IMR-90 (cell line): ENCODE results near the gene BRWD1. TPM values are rescaled to one million over a fixed set of nuclear protein-coding genes. Genes with fewer than 3 reads are reported as not detected.

Source experiments
- ATAC-seq: fragments of 200-7000 bp; cut with Tn5 transposase; 2 replicates; pipeline ENCODE4 v1.9.1; 2020; ENCODE audit warnings: low read depth, mild to moderate bottlenecking, moderate library complexity
- BruUV-seq: library from RNA; stranded (reverse); fragments of 400-500 nt; replicated peaks from 2 replicates; lab custom pipeline; 2021; lab: Mats Ljungman, UMichigan
- CTCF ChIA-PET: fragments of 300-600 bp; formaldehyde crosslinking; extraction: SDS; loops from one replicate; lab custom pipeline; 2021; ENCODE audit warnings: antibody characterized with exemption; lab: Yijun Ruan, JAX
- POLR2A ChIA-PET: fragments of 300-600 bp; sonication (Branson Sonifier 250); formaldehyde crosslinking; loops from one replicate; lab custom pipeline; 2022; ENCODE audit warnings: antibody characterized with exemption; ENCODE audit not compliant: unreplicated experiment; lab: Charles Lee
- DNase-seq: peaks from one replicate; pipeline ENCODE4 v3.0.0; 2013
- H2AFZ ChIP-seq: replicated peaks from 2 replicates; pipeline ENCODE3; 2013; ENCODE audit warnings: low read length, mild to moderate bottlenecking; ENCODE audit not compliant: poor library complexity
- H2AK5ac ChIP-seq: 2 replicates; pipeline ENCODE4 v1.6.1; 2013; ENCODE audit warnings: low read depth, low read length, inconsistent platforms
- H2AK9ac ChIP-seq: replicated peaks from 2 replicates; pipeline ENCODE3; 2013; ENCODE audit warnings: mild to moderate bottlenecking, low read depth, low read length, moderate library complexity; ENCODE audit not compliant: poor library complexity
- H2BK120ac ChIP-seq: 2 replicates; pipeline ENCODE4 v1.6.1; 2013; ENCODE audit warnings: low read depth, low read length, inconsistent platforms
- H2BK15ac ChIP-seq: 3 replicates; pipeline ENCODE4 v1.6.1; 2013; ENCODE audit warnings: low read depth, low read length, inconsistent platforms
- H2BK20ac ChIP-seq: 2 replicates; pipeline ENCODE4 v1.6.1; 2013; ENCODE audit warnings: low read depth, mild to moderate bottlenecking, inconsistent platforms, low read length, moderate library complexity
- H2BK5ac ChIP-seq: 2 replicates; pipeline ENCODE4 v1.6.1; 2013; ENCODE audit warnings: mild to moderate bottlenecking, low read depth, low read length, inconsistent platforms; ENCODE audit not compliant: poor library complexity, severe bottlenecking
- H3K14ac ChIP-seq: replicated peaks from 2 replicates; pipeline ENCODE4 v1.6.1; 2013; ENCODE audit warnings: low read depth, low read length, inconsistent platforms
- H3K18ac ChIP-seq: 2 replicates; pipeline ENCODE4 v1.6.1; 2013; ENCODE audit warnings: low read depth, low read length, control low read depth
- H3K23ac ChIP-seq: 2 replicates; pipeline ENCODE4 v1.6.1; 2013; ENCODE audit warnings: low read depth, low read length, inconsistent platforms
- H3K27ac ChIP-seq: 2 replicates; pipeline ENCODE4 v1.5.1; 2013; ENCODE audit warnings: mild to moderate bottlenecking, control low read depth, low read length; ENCODE audit not compliant: insufficient read depth
- H3K27me3 ChIP-seq: 2 replicates; pipeline ENCODE4 v1.6.1; 2013; ENCODE audit warnings: low read length; ENCODE audit not compliant: control insufficient read depth, insufficient read depth
- H3K36me3 ChIP-seq: 2 replicates; pipeline ENCODE4 v1.6.1; 2013; ENCODE audit warnings: low read length, mixed read lengths; ENCODE audit not compliant: control insufficient read depth, insufficient read depth
- H3K4ac ChIP-seq: 2 replicates; pipeline ENCODE4 v1.6.1; 2013; ENCODE audit warnings: low read depth, low read length, inconsistent platforms
- H3K4me1 ChIP-seq: 2 replicates; pipeline ENCODE4 v1.6.1; 2013; ENCODE audit warnings: low read length, mixed read lengths; ENCODE audit not compliant: control insufficient read depth, insufficient read depth
- H3K4me2 ChIP-seq: 2 replicates; pipeline ENCODE4 v1.6.1; 2013; ENCODE audit warnings: low read depth, mild to moderate bottlenecking, control low read depth, low read length, moderate library complexity
- H3K4me3 ChIP-seq: 2 replicates; pipeline ENCODE4 v1.5.1; 2013; ENCODE audit warnings: low read depth, mild to moderate bottlenecking, control low read depth, low read length, moderate library complexity; ENCODE audit not compliant: insufficient read depth
- H3K56ac ChIP-seq: 2 replicates; pipeline ENCODE4 v1.6.1; 2013; ENCODE audit warnings: low read length, inconsistent platforms; ENCODE audit not compliant: insufficient read depth; ENCODE audit errors: extremely low read depth
- H3K79me1 ChIP-seq, 2 experiments: 2 replicates each; pipeline ENCODE4 v1.6.1; 2013; ENCODE audit warnings: low read length in 2 of 2, inconsistent platforms in 1 of 2, low read depth in 1 of 2
- H3K9ac ChIP-seq: 2 replicates; pipeline ENCODE4 v1.6.1; 2013; ENCODE audit warnings: low read depth, low read length, control low read depth
- H3K9me1 ChIP-seq: 2 replicates; pipeline ENCODE4 v1.6.1; 2013; ENCODE audit warnings: low read length, inconsistent platforms; ENCODE audit not compliant: insufficient read depth
- H3K9me3 ChIP-seq: 2 replicates; pipeline ENCODE4 v1.6.1; 2013; ENCODE audit warnings: low read length; ENCODE audit not compliant: control insufficient read depth, insufficient read depth
- H4K20me1 ChIP-seq: 2 replicates; pipeline ENCODE4 v1.6.1; 2013; ENCODE audit warnings: low read length, inconsistent platforms; ENCODE audit not compliant: insufficient read depth
- H4K5ac ChIP-seq: 2 replicates; pipeline ENCODE4 v1.6.1; 2013; ENCODE audit warnings: mild to moderate bottlenecking, low read depth, low read length, control low read depth
- H4K8ac ChIP-seq, 2 experiments: 2 replicates each; pipeline ENCODE4 v1.6.1; 2013; ENCODE audit warnings: low read depth in 2 of 2, low read length in 2 of 2, control low read depth in 1 of 2, inconsistent platforms in 1 of 2
- H4K91ac ChIP-seq: 2 replicates; pipeline ENCODE4 v1.6.1; 2013; ENCODE audit warnings: low read depth, low read length, inconsistent platforms; ENCODE audit not compliant: insufficient read depth
- CHD1 ChIP-seq: IDR thresholded peaks from 2 replicates; pipeline ENCODE4 v1.6.1; 2012; ENCODE audit warnings: low read depth, low read length, improper control_type of control experiment
- CTCF ChIP-seq: conservative IDR thresholded peaks from 2 replicates; pipeline ENCODE4 v1.5.1; 2012; ENCODE audit warnings: mild to moderate bottlenecking, low read depth, low read length, improper control_type of control experiment
- ELK1 ChIP-seq: fragments of 150-350 bp; IDR thresholded peaks from 2 replicates; pipeline ENCODE4 v1.6.1; 2016; ENCODE audit warnings: low read depth, mild to moderate bottlenecking, low read length, moderate library complexity, borderline replicate concordance
- MAFK ChIP-seq: IDR thresholded peaks from 2 replicates; pipeline ENCODE4 v1.6.1; 2012; ENCODE audit warnings: low read depth, low read length, improper control_type of control experiment
- MXI1 ChIP-seq: IDR thresholded peaks from 2 replicates; pipeline ENCODE4 v1.6.1; 2012; ENCODE audit warnings: low read depth, mild to moderate bottlenecking, low read length, moderate library complexity, borderline replicate concordance
- RAD21 ChIP-seq: IDR thresholded peaks from 2 replicates; pipeline ENCODE4 v1.6.1; 2012; ENCODE audit warnings: low read length, improper control_type of control experiment
- RFX5 ChIP-seq: IDR thresholded peaks from 2 replicates; pipeline ENCODE4 v1.8.0; 2012; ENCODE audit warnings: low read depth, mild to moderate bottlenecking, low read length, moderate library complexity
- SMC3 ChIP-seq: fragments of 150-350 bp; IDR thresholded peaks from 2 replicates; pipeline ENCODE4 v1.6.1; 2016; ENCODE audit warnings: low read depth, mild to moderate bottlenecking, antibody characterized with exemption, low read length, moderate library complexity
- USF2 ChIP-seq: fragments of 150-350 bp; IDR thresholded peaks from 2 replicates; pipeline ENCODE4 v1.6.1; 2017; ENCODE audit warnings: mild to moderate bottlenecking, antibody characterized with exemption, low read length, low read depth
- dilution Hi-C: fragments of 300-500 bp; cut with HindIII; formaldehyde crosslinking; loops from one replicate; pipeline ENCODE4 v1.14.3; 2018; ENCODE audit warnings: low sequenced_read_pairs; ENCODE audit not compliant: unreplicated experiment
- in situ Hi-C: fragments of 300-500 bp; cut with MboI; formaldehyde crosslinking; loops from 3 replicates; pipeline ENCODE4 v1.14.3; 2019; ENCODE audit warnings: low sequenced_read_pairs, inconsistent platforms, mixed read lengths
- intact Hi-C: fragments of 100-400 bp; cut with micrococcal nuclease; formaldehyde crosslinking; loops from 2 replicates; pipeline ENCODE4 v1.10.0; 2022
- polyA plus RNA-seq, 3 experiments: library from polyadenylated mRNA; depleted of rRNA; stranded (reverse); fragments of >200 nt; gene quantifications; 2 replicates each; pipeline ENCODE4 v1.2.3, GENCODE V29; 2012; ENCODE audit warnings: low replicate concordance in 1 of 3
- total RNA-seq: library from RNA; depleted of rRNA; stranded (reverse); fragments of >200 nt; gene quantifications from 2 replicates; pipeline ENCODE4 v1.2.3, GENCODE V29; 2012

Gene BRWD1
- total and polyA plus RNA-seq, 2 of the 4 experiments (the other 2 are of a cell fraction), result 6.7 to 28.7 TPM

- H2BK20ac ChIP-seq, result no peak overlapping the region
- H2BK5ac ChIP-seq, result no peak overlapping the region
- H2AK9ac ChIP-seq, result no peak overlapping the region
- H3K9me3 ChIP-seq, result no peaks in the 10 kb centered on the region; the same call in 1 of the 2 replicates
- no peak overlapping the region for H3K14ac ChIP-seq
- no peak overlapping the region for H3K23ac ChIP-seq
- H3K9me1 ChIP-seq, result peaks cover 3% of the 10 kb centered on the region; the same call in 1 of the 2 replicates
- H3K79me1 ChIP-seq, result no peaks in the 10 kb centered on the region
- H3K27ac ChIP-seq, result no peak overlapping the region
- ChIA-PET POLR2A (no interaction called here), CTCF (interaction anchor here (0.8 kb wide), 1 partner anchor 12 kb away, joined by 5 read pairs; no protein-coding TSS in a partner anchor)
- intact Hi-C loops, result no loop called here
- no peak overlapping the region for H3K4me2 ChIP-seq
- no peak for DNase-seq
- no peak overlapping the region for H2BK15ac ChIP-seq
- dilution Hi-C loops, result no loop called here
- H3K4me1 ChIP-seq, result no peaks in the 10 kb centered on the region
- H2AK5ac ChIP-seq, result no peak overlapping the region
- peaks cover 19% of the 10 kb centered on the region for H3K27me3 ChIP-seq
- no peak overlapping the region for H3K4ac ChIP-seq
- TF ChIP-seq ELK1, result no peak
- TF ChIP-seq SMC3, result no peak
- TF ChIP-seq CTCF, result no peak
- no peak for TF ChIP-seq USF2
- TF ChIP-seq RFX5, result no peak
- no peak for TF ChIP-seq CHD1
- TF ChIP-seq RAD21, result no peak
- no peak for TF ChIP-seq MXI1
- TF ChIP-seq MAFK, result no peak
- no peak overlapping the region for H4K8ac ChIP-seq
- no peak overlapping the region for H2AFZ ChIP-seq
- no peak overlapping the region for H2BK120ac ChIP-seq
- no peak overlapping the region for H3K4me3 ChIP-seq
- no peak overlapping the region for H3K56ac ChIP-seq
- no peak overlapping the region for H3K18ac ChIP-seq
- H4K20me1 ChIP-seq, result no peaks in the 10 kb centered on the region
- ATAC-seq, result no peak
- H3K36me3 ChIP-seq, result no peaks in the 10 kb centered on the region
- no peak overlapping the region for H4K5ac ChIP-seq
- no TSS peak for BruUV-seq
- H4K91ac ChIP-seq, result no peak overlapping the region
- no peak overlapping the region for H3K9ac ChIP-seq
- in situ Hi-C loops, result loop anchor here (25.0 kb wide), 1 partner anchor 763 kb away; no protein-coding TSS in a partner anchor
Measured at GRCh38 chr21:39149882-39150281, 163.6 kb downstream of the BRWD1 start.
